ENCODE results near the gene MMAA.
"Not testable (repeated sequence)": the region's sequence is repeated elsewhere in the genome, so short reads cannot be mapped to it uniquely, and the experiment has no call there.

Gene MMAA

DNA sequence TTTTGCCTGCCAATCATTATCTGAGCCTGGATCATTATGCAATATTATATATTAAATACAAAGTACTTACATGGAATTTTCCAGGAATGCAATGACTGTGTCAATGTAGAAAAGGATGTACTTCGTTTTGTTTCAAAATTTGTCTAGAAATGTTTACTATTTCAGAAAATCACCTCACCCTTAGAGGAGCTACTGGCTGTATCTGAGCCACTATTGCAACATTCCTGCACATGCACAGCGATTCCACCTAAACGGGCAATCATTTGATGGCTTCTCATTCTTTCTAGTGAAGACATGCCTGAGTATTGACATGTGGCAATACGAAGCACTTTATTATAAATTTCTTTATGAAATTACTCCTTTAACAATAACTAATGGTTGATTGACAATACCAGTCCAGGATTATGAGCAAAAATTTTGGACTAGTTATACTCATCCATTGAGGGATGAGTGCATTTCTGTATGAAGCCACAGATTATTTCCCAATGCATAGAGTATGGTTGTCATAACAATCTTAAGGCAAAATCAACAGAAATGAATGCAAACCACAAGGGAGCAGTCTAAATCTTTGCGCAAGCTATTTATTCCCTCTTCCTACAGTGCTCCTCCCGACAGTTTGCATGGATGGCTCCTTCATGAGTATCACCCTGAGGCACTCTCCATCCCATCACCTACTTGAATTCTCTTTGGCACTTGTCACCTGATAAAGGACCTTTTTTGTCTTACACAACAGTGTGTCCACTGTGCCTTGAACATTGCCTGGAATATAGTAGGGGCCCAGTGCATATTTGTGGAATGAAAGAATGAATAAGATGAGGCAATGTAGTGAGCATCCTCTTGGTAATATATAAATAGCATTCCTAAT lies 35.8 kb upstream of the MMAA start:
- Histone ChIP-seq H3K9ac (ENCODE audit: low read depth, low read length, poor library complexity, severe bottlenecking) (no peak overlapping the region), H2AFZ (ENCODE audit: low read length) (no peak overlapping the region), H3K36me3 (ENCODE audit: insufficient read depth, low read length) (no peaks in the 10 kb centered on the region), H3K9me3 (ENCODE audit: insufficient read depth, low read depth, low read length) (no peaks in the 10 kb centered on the region), H3K4me3 (ENCODE audit: low read length, poor library complexity, severe bottlenecking) (no peak overlapping the region), H3K4me2 (ENCODE audit: low read depth, low read length, poor library complexity, severe bottlenecking) (no peak overlapping the region), H3K79me2 (ENCODE audit: insufficient read depth, low read length) (no peaks in the 10 kb centered on the region), H3K9me2 (replicated peaks; ENCODE audit: low read depth, low read length) (no peaks in the 10 kb centered on the region), H3F3A (ENCODE audit: low read depth) (no peaks in the 10 kb centered on the region), H4K20me1 (ENCODE audit: insufficient read depth, low read length, poor library complexity, severe bottlenecking) (no peaks in the 10 kb centered on the region), H3K4me1 (ENCODE audit: insufficient read depth, low read length, poor library complexity, severe bottlenecking) (no peaks in the 10 kb centered on the region), H3K27me3 (ENCODE audit: insufficient read depth, low read length, poor library complexity, severe bottlenecking) (no peaks in the 10 kb centered on the region)
- no peak for TF ChIP-seq EZH2phosphoT487 (IDR thresholded peaks at IDR 0.05; ENCODE audit: borderline replicate concordance)
- TF ChIP-seq, protein P1, sequence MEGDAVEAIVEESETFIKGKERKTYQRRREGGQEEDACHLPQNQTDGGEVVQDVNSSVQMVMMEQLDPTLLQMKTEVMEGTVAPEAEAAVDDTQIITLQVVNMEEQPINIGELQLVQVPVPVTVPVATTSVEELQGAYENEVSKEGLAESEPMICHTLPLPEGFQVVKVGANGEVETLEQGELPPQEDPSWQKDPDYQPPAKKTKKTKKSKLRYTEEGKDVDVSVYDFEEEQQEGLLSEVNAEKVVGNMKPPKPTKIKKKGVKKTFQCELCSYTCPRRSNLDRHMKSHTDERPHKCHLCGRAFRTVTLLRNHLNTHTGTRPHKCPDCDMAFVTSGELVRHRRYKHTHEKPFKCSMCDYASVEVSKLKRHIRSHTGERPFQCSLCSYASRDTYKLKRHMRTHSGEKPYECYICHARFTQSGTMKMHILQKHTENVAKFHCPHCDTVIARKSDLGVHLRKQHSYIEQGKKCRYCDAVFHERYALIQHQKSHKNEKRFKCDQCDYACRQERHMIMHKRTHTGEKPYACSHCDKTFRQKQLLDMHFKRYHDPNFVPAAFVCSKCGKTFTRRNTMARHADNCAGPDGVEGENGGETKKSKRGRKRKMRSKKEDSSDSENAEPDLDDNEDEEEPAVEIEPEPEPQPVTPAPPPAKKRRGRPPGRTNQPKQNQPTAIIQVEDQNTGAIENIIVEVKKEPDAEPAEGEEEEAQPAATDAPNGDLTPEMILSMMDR (conservative IDR thresholded peaks at IDR 0.05; ENCODE audit: low read length): no peak

GRCh38 chr4:145587088-145587754 lies 32.0 kb upstream of the MMAA start:
- H3K79me2 ChIP-seq (ENCODE audit: insufficient read depth, low read length): no peaks in the 10 kb centered on the region
- no peaks in the 10 kb centered on the region for H3F3A ChIP-seq (ENCODE audit: low read depth)
- no peaks in the 10 kb centered on the region for H3K9me2 ChIP-seq (replicated peaks; ENCODE audit: low read depth, low read length)
- TF ChIP-seq, protein P1 (conservative IDR thresholded peaks at IDR 0.05; ENCODE audit: low read length): no peak
- no peak for TF ChIP-seq EZH2phosphoT487 (IDR thresholded peaks at IDR 0.05; ENCODE audit: borderline replicate concordance)
- H3K4me3 ChIP-seq (ENCODE audit: low read length, poor library complexity, severe bottlenecking): no peak overlapping the region
- H4K20me1 ChIP-seq (ENCODE audit: insufficient read depth, low read length, poor library complexity, severe bottlenecking): no peaks in the 10 kb centered on the region
- no peak overlapping the region for H2AFZ ChIP-seq (ENCODE audit: low read length)
- H3K4me1 ChIP-seq (ENCODE audit: insufficient read depth, low read length, poor library complexity, severe bottlenecking): no peaks in the 10 kb centered on the region
- H3K9me3 ChIP-seq (ENCODE audit: insufficient read depth, low read depth, low read length): 0 out of 2 replicates have a peak, but pooled peaks cover 4% of the 10 kb centered on the region
- no peaks in the 10 kb centered on the region for H3K36me3 ChIP-seq (ENCODE audit: insufficient read depth, low read length)
- H3K9ac ChIP-seq (ENCODE audit: low read depth, low read length, poor library complexity, severe bottlenecking): no peak overlapping the region
- no peak overlapping the region for H3K4me2 ChIP-seq (ENCODE audit: low read depth, low read length, poor library complexity, severe bottlenecking)
- no peaks in the 10 kb centered on the region for H3K27me3 ChIP-seq (ENCODE audit: insufficient read depth, low read length, poor library complexity, severe bottlenecking)

GRCh38 chr4:145589381-145589780 lies 29.8 kb upstream of the MMAA start:
- H2AFZ ChIP-seq (ENCODE audit: low read length); H3K9me2 ChIP-seq (replicated peaks; ENCODE audit: low read depth, low read length); H3K4me2 ChIP-seq (ENCODE audit: low read depth, low read length, poor library complexity, severe bottlenecking); H3K4me3 ChIP-seq (ENCODE audit: low read length, poor library complexity, severe bottlenecking); H4K20me1 ChIP-seq (ENCODE audit: insufficient read depth, low read length, poor library complexity, severe bottlenecking); H3K79me2 ChIP-seq (ENCODE audit: insufficient read depth, low read length); H3K4me1 ChIP-seq (ENCODE audit: insufficient read depth, low read length, poor library complexity, severe bottlenecking); H3F3A ChIP-seq (ENCODE audit: low read depth); H3K9ac ChIP-seq (ENCODE audit: low read depth, low read length, poor library complexity, severe bottlenecking); H3K36me3 ChIP-seq (ENCODE audit: insufficient read depth, low read length); H3K27me3 ChIP-seq (ENCODE audit: insufficient read depth, low read length, poor library complexity, severe bottlenecking); H3K9me3 ChIP-seq (ENCODE audit: insufficient read depth, low read depth, low read length): not testable (repeated sequence)

Measured in Loucy (cell line).